ENCODE results near the gene ASPHD1. TPM values are rescaled to one million over a fixed set of nuclear protein-coding genes. Genes with fewer than 3 reads are reported as not detected.

ASPHD1 gene
- total RNA-seq = 1.6 TPM
- long read RNA-seq, partial matches to known transcripts = 0 of 1 reads
- long read RNA-seq, other reads (novel, unspliced or antisense) = 0 of 1 reads

GRCh38 chr16:29900102-29900887 lies at the start of gene ASPHD1:
TSS of gene ASPHD1 (plus strand) at chr16:29900488. CDS start at chr16:29900972, 484 bp downstream.
- Histone ChIP-seq H3K27me3 (ENCODE audit: low read depth) (peaks cover 24% of the 10 kb centered on the region), H3K36me3 (no peaks in the 10 kb centered on the region), H3K4me3 (peak within 1 kb of the TSS; percentile 71), H3K27ac (peak within 1 kb of the TSS; percentile 41), H3K4me1 (peaks cover 13% of the 10 kb centered on the region), H3K9me3 (no peaks in the 10 kb centered on the region)
- TF ChIP-seq CTCF (IDR thresholded peaks at IDR 0.05) = no peak
- DNase-seq = peak; percentile 78
- ATAC-seq = peak; percentile 89 to 90
- intact Hi-C loops (cut with DNase I) = no loop called here

GRCh38 chr16:29850998-29851397 lies 49.3 kb upstream of the ASPHD1 start:
- TF ChIP-seq CTCF (IDR thresholded peaks at IDR 0.05) = no peak
- Histone ChIP-seq H3K9me3 (no peaks in the 10 kb centered on the region), H3K27ac (no peak overlapping the region), H3K4me1 (peaks cover 14% of the 10 kb centered on the region), H3K4me3 (no peak overlapping the region), H3K36me3 (peaks cover 26% of the 10 kb centered on the region), H3K27me3 (ENCODE audit: low read depth) (no peaks in the 10 kb centered on the region)
- ATAC-seq (no peak), DNase-seq (no peak)
- intact Hi-C loops (cut with DNase I) = no loop called here

- Histone ChIP-seq H3K4me1 (peaks cover 14% of the 10 kb centered on the region), H3K36me3 (peaks cover 9% of the 10 kb centered on the region), H3K27ac (peak overlapping the region; percentile 19), H3K9me3 (no peaks in the 10 kb centered on the region), H3K4me3 (no peak overlapping the region), H3K27me3 (ENCODE audit: low read depth) (no peaks in the 10 kb centered on the region)
- no peak for DNase-seq
- ATAC-seq = peak; percentile 13 to 33
- intact Hi-C loops (cut with DNase I) = no loop called here
- no peak for TF ChIP-seq CTCF (IDR thresholded peaks at IDR 0.05)
Measured at GRCh38 chr16:29852654-29853053, 47.6 kb upstream of the ASPHD1 start.

GRCh38 chr16:29854520-29855100 lies 45.7 kb upstream of the ASPHD1 start:
- TF ChIP-seq CTCF (IDR thresholded peaks at IDR 0.05) = no peak
- no peak for ATAC-seq
- H3K36me3 ChIP-seq = peaks cover 15% of the 10 kb centered on the region
- no peak overlapping the region for H3K4me3 ChIP-seq
- no peak for DNase-seq
- intact Hi-C loops (cut with DNase I) = no loop called here
- no peaks in the 10 kb centered on the region for H3K9me3 ChIP-seq
- no peak overlapping the region for H3K27ac ChIP-seq
- H3K27me3 ChIP-seq (ENCODE audit: low read depth) = no peaks in the 10 kb centered on the region
- no peaks in the 10 kb centered on the region for H3K4me1 ChIP-seq

- no peak overlapping the region for H3K27ac ChIP-seq
- no peak for TF ChIP-seq CTCF (IDR thresholded peaks at IDR 0.05)
- DNase-seq (no peak), ATAC-seq (no peak)
- H3K4me1 ChIP-seq = peaks cover 15% of the 10 kb centered on the region
- no peaks in the 10 kb centered on the region for H3K9me3 ChIP-seq
- no peaks in the 10 kb centered on the region for H3K27me3 ChIP-seq (ENCODE audit: low read depth)
- peaks cover 34% of the 10 kb centered on the region for H3K36me3 ChIP-seq
- intact Hi-C loops (cut with DNase I) = no loop called here
- H3K4me3 ChIP-seq = no peak overlapping the region
Measured at GRCh38 chr16:29857133-29857760, 43.0 kb upstream of the ASPHD1 start.

Data from lower lobe of right lung (tissue), 2 donors.